Measurements from ENCODE around the gene RMC1. TPM values are rescaled to one million over a fixed set of nuclear protein-coding genes. Genes with fewer than 3 reads are reported as not detected.

The RMC1 gene
- total RNA-seq, 1 experiment from 2014 or later = 38.4 TPM

- ATAC-seq (peak; percentile 85), DNase-seq (ENCODE audit: low read depth, low spot score) (peak; percentile 19)
- Histone ChIP-seq H3K4me3 (replicated peaks in 1 of 2; ENCODE audit: low read depth in 1 of 2, low read length in 2 of 2) (no peak overlapping the region), H2AFZ (ENCODE audit: low read depth, low read length, poor library complexity, severe bottlenecking) (no peak overlapping the region), H3K79me2 (ENCODE audit: insufficient read depth, low read length) (no peaks in the 10 kb centered on the region), H3K9me2 (ENCODE audit: insufficient read depth) (no peaks in the 10 kb centered on the region), H3K9me3 (ENCODE audit: control insufficient read depth in 1 of 2, insufficient read depth in 1 of 2, low read depth in 1 of 2, low read length in 2 of 2) (no peaks in the 10 kb centered on the region), H3K27ac (ENCODE audit: low read depth, low read length) (peak overlapping the region; percentile 44; the same call in 1 of the 2 replicates), H3K4me2 (ENCODE audit: low read length) (peak overlapping the region; percentile 36), H3K4me1 (ENCODE audit: control insufficient read depth in 1 of 2, insufficient read depth in 2 of 2, low read length in 2 of 2) (peaks cover 18 to 33% of the 10 kb centered on the region in 2 experiments), H3K9ac (ENCODE audit: low read length) (peak overlapping the region; percentile 10), H3K27me3 (ENCODE audit: insufficient read depth, low read length) (no peaks in the 10 kb centered on the region), H3K36me3 (ENCODE audit: control insufficient read depth in 1 of 2, insufficient read depth in 2 of 2, low read length in 2 of 2) (peaks cover 33 to 34% of the 10 kb centered on the region in 2 experiments), H4K20me1 (ENCODE audit: insufficient read depth) (no peaks in the 10 kb centered on the region)
- CTCF ChIA-PET = interaction anchor here (3.3 kb wide), 1 partner anchor 155 kb away, joined by 11 read pairs; no protein-coding TSS in a partner anchor
- RAD21 ChIA-PET (ENCODE audit: low non-redundant PET in 1 of 2, low total read pairs in 2 of 2, uncharacterized antibody in 2 of 2, unreplicated experiment in 2 of 2) = no interaction called here
- BruUV-seq (replicated peaks) = no TSS peak
- POLR2A ChIA-PET = no interaction called here
- intact Hi-C loops (cut with micrococcal nuclease) = no loop called here
- TF ChIP-seq SIN3A (IDR thresholded peaks at IDR 0.05; ENCODE audit: low read depth) (no peak), CEBPB (IDR thresholded peaks at IDR 0.05; ENCODE audit: low read depth) (no peak), SP1 (IDR thresholded peaks at IDR 0.05; ENCODE audit: low read depth) (peak; percentile 42; the same call in 1 of the 2 replicates), JUND (IDR thresholded peaks at IDR 0.05) (peak; percentile 53; the same call in 1 of the 2 replicates), FOSL1 (IDR thresholded peaks at IDR 0.05; ENCODE audit: low read depth) (peak; percentile 43; the same call in 1 of the 2 replicates)
Measured at GRCh38 chr18:23547846-23548245, 44.5 kb downstream of the RMC1 start.

DNA sequence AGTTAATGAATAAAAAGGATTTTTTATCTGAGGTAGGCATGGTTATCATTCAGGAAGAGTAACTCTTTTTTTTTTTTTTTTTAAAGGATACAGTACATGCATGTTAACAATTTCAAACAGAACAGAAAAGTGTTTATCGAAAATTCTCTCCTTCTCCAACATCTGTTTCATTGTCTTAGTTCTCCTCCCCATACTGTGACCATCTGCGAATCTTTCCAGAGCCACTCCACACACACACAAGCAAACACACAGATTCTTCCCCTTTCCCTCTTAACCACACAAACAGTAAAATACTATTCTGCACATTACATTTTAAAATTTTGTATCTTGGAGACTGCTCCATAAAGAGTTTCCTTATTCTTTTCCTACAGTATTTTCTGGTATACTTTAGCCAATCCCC, 45.0 kb downstream of the RMC1 start:
- RAD21 ChIA-PET (ENCODE audit: low non-redundant PET in 1 of 2, low total read pairs in 2 of 2, uncharacterized antibody in 2 of 2, unreplicated experiment in 2 of 2) = no interaction called here
- TF ChIP-seq POLR2A (IDR thresholded peaks at IDR 0.05; ENCODE audit: borderline replicate concordance, extremely low read depth, insufficient read depth, insufficient read length) (no peak), ELF1 (IDR thresholded peaks at IDR 0.05; ENCODE audit: borderline replicate concordance, low read depth) (no peak), SRF (IDR thresholded peaks at IDR 0.05; ENCODE audit: low read depth) (no peak), FOSL1 (IDR thresholded peaks at IDR 0.05; ENCODE audit: low read depth) (no peak), ZFX (IDR thresholded peaks at IDR 0.05) (no peak), EGR1 (IDR thresholded peaks at IDR 0.05; ENCODE audit: low read depth) (no peak)
- TF ChIP-seq, protein P1, sequence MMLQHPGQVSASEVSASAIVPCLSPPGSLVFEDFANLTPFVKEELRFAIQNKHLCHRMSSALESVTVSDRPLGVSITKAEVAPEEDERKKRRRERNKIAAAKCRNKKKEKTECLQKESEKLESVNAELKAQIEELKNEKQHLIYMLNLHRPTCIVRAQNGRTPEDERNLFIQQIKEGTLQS (IDR thresholded peaks at IDR 0.05) = no peak
- TF ChIP-seq, protein P2, sequence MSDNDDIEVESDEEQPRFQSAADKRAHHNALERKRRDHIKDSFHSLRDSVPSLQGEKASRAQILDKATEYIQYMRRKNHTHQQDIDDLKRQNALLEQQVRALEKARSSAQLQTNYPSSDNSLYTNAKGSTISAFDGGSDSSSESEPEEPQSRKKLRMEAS (IDR thresholded peaks at IDR 0.05) = no peak
- H3K27me3 ChIP-seq (ENCODE audit: insufficient read depth, low read length) = no peaks in the 10 kb centered on the region
- peak overlapping the region; percentile 10 for H3K9ac ChIP-seq (ENCODE audit: low read length)
- no peaks in the 10 kb centered on the region for H3K79me2 ChIP-seq (ENCODE audit: insufficient read depth, low read length)
- no peak for DNase-seq (ENCODE audit: low read depth, low spot score)
- no TSS peak for BruUV-seq (replicated peaks)
- peak overlapping the region; percentile 36 for H3K4me2 ChIP-seq (ENCODE audit: low read length)
- no peaks in the 10 kb centered on the region for H4K20me1 ChIP-seq (ENCODE audit: insufficient read depth)
- H3K4me1 ChIP-seq (ENCODE audit: control insufficient read depth in 1 of 2, insufficient read depth in 2 of 2, low read length in 2 of 2) = peaks cover 18 to 33% of the 10 kb centered on the region in 2 experiments
- peak overlapping the region; percentile 44; the same call in 1 of the 2 replicates for H3K27ac ChIP-seq (ENCODE audit: low read depth, low read length)
- H3K4me3 ChIP-seq (replicated peaks in 1 of 2; ENCODE audit: low read depth in 1 of 2, low read length in 2 of 2) = no peak overlapping the region
- no peak overlapping the region for H2AFZ ChIP-seq (ENCODE audit: low read depth, low read length, poor library complexity, severe bottlenecking)
- H3K36me3 ChIP-seq (ENCODE audit: control insufficient read depth in 1 of 2, insufficient read depth in 2 of 2, low read length in 2 of 2) = peaks cover 32 to 33% of the 10 kb centered on the region in 2 experiments
- POLR2A ChIA-PET = no interaction called here
- CTCF ChIA-PET = interaction anchor here (3.3 kb wide), 1 partner anchor 155 kb away, joined by 11 read pairs; no protein-coding TSS in a partner anchor
- no peaks in the 10 kb centered on the region for H3K9me2 ChIP-seq (ENCODE audit: insufficient read depth)
- intact Hi-C loops (cut with micrococcal nuclease) = no loop called here
- ATAC-seq = no peak
- no peaks in the 10 kb centered on the region for H3K9me3 ChIP-seq (ENCODE audit: control insufficient read depth in 1 of 2, insufficient read depth in 1 of 2, low read depth in 1 of 2, low read length in 2 of 2)

Data from HCT116 (cell line).